Astrocyte (in vitro differentiated cells and primary cell): Measurements from ENCODE around the gene TBC1D5. TPM values are rescaled to one million over a fixed set of nuclear protein-coding genes. Genes with fewer than 3 reads are reported as not detected.

Experiments used
- DNase-seq: peaks from one replicate; pipeline ENCODE4 v3.0.0-alpha.2; 2010; ENCODE audit warnings: low read depth
- FAIRE-seq: peaks from 2 replicates; lab custom pipeline; 2011; peaks lifted over from hg19 to GRCh38; lab: Jason Lieb, UNC
- H2AFZ ChIP-seq: 2 replicates; pipeline ENCODE4 v1.6.0; 2012; ENCODE audit warnings: low read depth, low read length, inconsistent platforms
- H3K27ac ChIP-seq: 2 replicates; pipeline ENCODE4 v1.5.1; 2011; ENCODE audit warnings: low read depth, low read length, inconsistent platforms
- H3K27me3 ChIP-seq: 2 replicates; pipeline ENCODE4 v1.6.0; 2011; ENCODE audit warnings: low read length, inconsistent platforms; ENCODE audit not compliant: insufficient read depth
- H3K36me3 ChIP-seq: 2 replicates; pipeline ENCODE4 v1.5.1; 2011; ENCODE audit warnings: low read length, inconsistent platforms; ENCODE audit not compliant: insufficient read depth
- H3K4me1 ChIP-seq: 2 replicates; pipeline ENCODE4 v1.5.1; 2011; ENCODE audit warnings: low read length, inconsistent platforms; ENCODE audit not compliant: insufficient read depth
- H3K4me2 ChIP-seq: 2 replicates; pipeline ENCODE4 v1.6.0; 2012; ENCODE audit warnings: low read length, inconsistent platforms
- H3K4me3 ChIP-seq: 2 replicates; pipeline ENCODE4 v1.5.1; 2011; ENCODE audit warnings: low read depth, mild to moderate bottlenecking, low read length, inconsistent platforms; ENCODE audit not compliant: insufficient read depth
- H3K79me2 ChIP-seq: 2 replicates; pipeline ENCODE4 v1.6.0; 2012; ENCODE audit warnings: mild to moderate bottlenecking, low read length, inconsistent platforms; ENCODE audit not compliant: insufficient read depth
- H3K9ac ChIP-seq: 2 replicates; pipeline ENCODE4 v1.6.0; 2012; ENCODE audit warnings: mild to moderate bottlenecking, low read length, inconsistent platforms
- H3K9me3 ChIP-seq: 2 replicates; pipeline ENCODE4 v1.5.1; 2012; ENCODE audit warnings: low read depth, mild to moderate bottlenecking, low read length, inconsistent platforms; ENCODE audit not compliant: insufficient read depth
- H4K20me1 ChIP-seq: 2 replicates; pipeline ENCODE4 v1.6.0; 2012; ENCODE audit warnings: low read length, inconsistent platforms; ENCODE audit not compliant: insufficient read depth
- H3K27ac Mint-ChIP-seq: one replicate; pipeline ENCODE4 v1.8.0; 2021; ENCODE audit warnings: mild to moderate bottlenecking, mixed read lengths; ENCODE audit not compliant: unreplicated experiment
- H3K27me3 Mint-ChIP-seq: one replicate; pipeline ENCODE4 v1.8.0; 2021; ENCODE audit warnings: low read depth, mixed read lengths; ENCODE audit not compliant: unreplicated experiment
- H3K36me3 Mint-ChIP-seq: one replicate; pipeline ENCODE4 v1.8.0; 2021; ENCODE audit warnings: low read depth, mixed read lengths; ENCODE audit not compliant: unreplicated experiment
- H3K4me1 Mint-ChIP-seq: one replicate; pipeline ENCODE4 v1.8.0; 2021; ENCODE audit warnings: low read depth, mixed read lengths; ENCODE audit not compliant: unreplicated experiment
- H3K4me3 Mint-ChIP-seq: one replicate; pipeline ENCODE4 v1.8.0; 2021; ENCODE audit warnings: mild to moderate bottlenecking, moderate library complexity, mixed read lengths; ENCODE audit not compliant: unreplicated experiment
- H3K9me3 Mint-ChIP-seq: one replicate; pipeline ENCODE4 v1.8.0; 2021; ENCODE audit warnings: mild to moderate bottlenecking, mixed read lengths; ENCODE audit not compliant: unreplicated experiment
- CTCF ChIP-seq: IDR thresholded peaks from 2 replicates; pipeline ENCODE4 v1.5.1; 2011; ENCODE audit warnings: low read depth, mild to moderate bottlenecking, inconsistent platforms, low read length, moderate library complexity; ENCODE audit not compliant: insufficient read depth
- EZH2 ChIP-seq: IDR thresholded peaks from 2 replicates; pipeline ENCODE4 v1.6.1; 2012; ENCODE audit warnings: mild to moderate bottlenecking, low read length, inconsistent platforms; ENCODE audit not compliant: insufficient read depth
- total RNA-seq: library from RNA; stranded (reverse); gene quantifications from 2 replicates; pipeline ENCODE4 v1.2.1, GENCODE V29; 2021

TBC1D5 gene
- total RNA-seq, 1 donor from 2014 or later = 23.0 TPM

- Mint-ChIP-seq H3K36me3 (no peaks in the 10 kb centered on the region), H3K4me1 (no peaks in the 10 kb centered on the region), H3K4me3 (no peak overlapping the region), H3K9me3 (peaks cover 10% of the 10 kb centered on the region), H3K27ac (no peak overlapping the region), H3K27me3 (peaks cover 3% of the 10 kb centered on the region)
- Histone ChIP-seq H3K27ac (no peak overlapping the region), H4K20me1 (no peaks in the 10 kb centered on the region), H3K79me2 (no peaks in the 10 kb centered on the region), H3K36me3 (no peaks in the 10 kb centered on the region), H3K4me3 (no peak overlapping the region), H3K9ac (no peak overlapping the region), H3K4me2 (no peak overlapping the region), H3K4me1 (no peaks in the 10 kb centered on the region), H3K27me3 (no peaks in the 10 kb centered on the region), H3K9me3 (no peaks in the 10 kb centered on the region), H2AFZ (no peak overlapping the region)
- no peak for FAIRE-seq
- TF ChIP-seq EZH2 = no peak
- TF ChIP-seq CTCF = no peak
- no peak for DNase-seq
These were observed 622.3 kb downstream of the TBC1D5 start for GRCh38 chr3:17120115-17120514.

GRCh38 chr3:17119201-17120072, 623.0 kb downstream of the TBC1D5 start:
- DNase-seq = no peak
- no peak overlapping the region for H3K4me3 Mint-ChIP-seq
- TF ChIP-seq CTCF (no peak), EZH2 (no peak)
- Histone ChIP-seq H3K9me3 (no peaks in the 10 kb centered on the region), H2AFZ (no peak overlapping the region), H4K20me1 (no peaks in the 10 kb centered on the region), H3K4me1 (no peaks in the 10 kb centered on the region), H3K9ac (no peak overlapping the region), H3K36me3 (no peaks in the 10 kb centered on the region), H3K27me3 (no peaks in the 10 kb centered on the region), H3K4me3 (no peak overlapping the region), H3K27ac (no peak overlapping the region), H3K79me2 (no peaks in the 10 kb centered on the region), H3K4me2 (no peak overlapping the region)
- no peaks in the 10 kb centered on the region for H3K4me1 Mint-ChIP-seq
- FAIRE-seq = no peak
- H3K36me3 Mint-ChIP-seq = no peaks in the 10 kb centered on the region
- H3K27ac Mint-ChIP-seq = no peak overlapping the region
- H3K9me3 Mint-ChIP-seq = peaks cover 10% of the 10 kb centered on the region
- peaks cover 3% of the 10 kb centered on the region for H3K27me3 Mint-ChIP-seq

- no peak overlapping the region for H3K4me3 Mint-ChIP-seq
- no peak overlapping the region for H3K4me2 ChIP-seq
- no peaks in the 10 kb centered on the region for H3K4me1 Mint-ChIP-seq
- H3K4me1 ChIP-seq = no peaks in the 10 kb centered on the region
- H3K79me2 ChIP-seq = no peaks in the 10 kb centered on the region
- FAIRE-seq (no peak), DNase-seq (no peak)
- no peaks in the 10 kb centered on the region for H3K27me3 ChIP-seq
- H3K36me3 ChIP-seq = no peaks in the 10 kb centered on the region
- no peaks in the 10 kb centered on the region for H3K9me3 ChIP-seq
- H3K27ac ChIP-seq = no peak overlapping the region
- TF ChIP-seq EZH2 (no peak), CTCF (no peak)
- H3K9me3 Mint-ChIP-seq = peaks cover 10% of the 10 kb centered on the region
- no peak overlapping the region for H3K4me3 ChIP-seq
- no peak overlapping the region for H3K27ac Mint-ChIP-seq
- H3K27me3 Mint-ChIP-seq = peaks cover 3% of the 10 kb centered on the region
- H4K20me1 ChIP-seq = no peaks in the 10 kb centered on the region
- no peak overlapping the region for H2AFZ ChIP-seq
- H3K36me3 Mint-ChIP-seq = no peaks in the 10 kb centered on the region
- no peak overlapping the region for H3K9ac ChIP-seq
These were observed 623.7 kb downstream of the TBC1D5 start for GRCh38 chr3:17118771-17119170.
